CD14-positive monocyte (primary cell): ENCODE results near the gene DNAJC16. TPM values are rescaled to one million over a fixed set of nuclear protein-coding genes. Genes with fewer than 3 reads are reported as not detected.
A peak's percentile ranks its signal among the peaks of the same experiment; 100 is the strongest.

ENCODE experiments used
- DNase-seq, 3 donors: peaks; one replicate each; pipeline ENCODE4 v3.0.0-alpha.2; 2011 to 2022
- H2AFZ ChIP-seq: 2 replicates; pipeline ENCODE4 v1.6.0; 2012; ENCODE audit warnings: mild to moderate bottlenecking, low read depth, low read length, inconsistent platforms; ENCODE audit not compliant: insufficient read depth, poor library complexity, severe bottlenecking
- H3K27ac ChIP-seq, 2 donors: 1 replicate in 1 of 2; 2 replicates in 1 of 2; pipeline ENCODE4 v1.5.1; 2012 to 2013; ENCODE audit warnings: low read length in 2 of 2, control low read depth in 1 of 2, inconsistent platforms in 1 of 2, low read depth in 1 of 2, mild to moderate bottlenecking in 1 of 2
- H3K27me3 ChIP-seq, 2 donors: one replicate each; pipeline versions ENCODE4 v1.6.0 to v1.6.1; 2011 to 2013; ENCODE audit warnings: low read length in 2 of 2; ENCODE audit not compliant: control insufficient read depth in 2 of 2, insufficient read depth in 2 of 2
- H3K36me3 ChIP-seq, 2 donors: replicated peaks in 1 of 2; 1 replicate in 1 of 2; 2 replicates in 1 of 2; pipeline versions ENCODE4 v1.5.1 to v1.6.1; 2012 to 2013; ENCODE audit warnings: low read length in 2 of 2, control low read depth in 1 of 2, inconsistent platforms in 1 of 2, mild to moderate bottlenecking in 1 of 2; ENCODE audit not compliant: insufficient read depth in 2 of 2, control insufficient read depth in 1 of 2
- H3K4me1 ChIP-seq, 2 donors: 1 replicate in 1 of 2; 2 replicates in 1 of 2; pipeline versions ENCODE4 v1.5.1 to v1.6.1; 2012 to 2013; ENCODE audit warnings: low read length in 2 of 2, control low read depth in 1 of 2, inconsistent platforms in 1 of 2, mild to moderate bottlenecking in 1 of 2, moderate library complexity in 1 of 2; ENCODE audit not compliant: insufficient read depth in 2 of 2, control insufficient read depth in 1 of 2
- H3K4me2 ChIP-seq: replicated peaks from 2 replicates; pipeline ENCODE3; 2012; ENCODE audit warnings: low read length, moderate library complexity, mild to moderate bottlenecking; ENCODE audit not compliant: poor library complexity, severe bottlenecking; ENCODE audit errors: extremely low read depth
- H3K4me3 ChIP-seq, 3 experiments: fragments of 200-600 bp in 1 of 3; sonication (generic) in 1 of 3; replicated peaks in 1 of 3; 1 replicate in 2 of 3; 2 replicates in 1 of 3; pipeline ENCODE4 v1.5.1; 2011 to 2013; ENCODE audit warnings: low read length in 3 of 3, mild to moderate bottlenecking in 3 of 3, control low read depth in 2 of 3, low read depth in 2 of 3, inconsistent platforms in 1 of 3, moderate library complexity in 1 of 3
- H3K79me2 ChIP-seq: 2 replicates; pipeline ENCODE4 v1.6.0; 2012; ENCODE audit warnings: mild to moderate bottlenecking, control low read depth, inconsistent platforms, low read length, moderate library complexity; ENCODE audit not compliant: insufficient read depth
- H3K9ac ChIP-seq: 2 replicates; pipeline ENCODE4 v1.6.0; 2017; ENCODE audit warnings: low read length, mild to moderate bottlenecking; ENCODE audit not compliant: insufficient read depth, poor library complexity, severe bottlenecking
- H3K9me3 ChIP-seq, 2 donors: replicated peaks in 1 of 2; 1 replicate in 1 of 2; 2 replicates in 1 of 2; pipeline versions ENCODE4 v1.5.1 to v1.6.1; 2012 to 2013; ENCODE audit warnings: low read length in 2 of 2, control low read depth in 1 of 2; ENCODE audit not compliant: control insufficient read depth in 1 of 2, insufficient read depth in 1 of 2
- H4K20me1 ChIP-seq: 2 replicates; pipeline ENCODE4 v1.6.0; 2012; ENCODE audit warnings: mild to moderate bottlenecking, low read length, control low read depth, moderate library complexity; ENCODE audit not compliant: insufficient read depth
- H3K27ac Mint-ChIP-seq, 7 donors: one replicate each; pipeline ENCODE4 v1.8.0; 2020; ENCODE audit warnings: mild to moderate bottlenecking in 7 of 7, mixed read lengths in 7 of 7, moderate library complexity in 6 of 7, inconsistent platforms in 2 of 7
- H3K27me3 Mint-ChIP-seq, 3 donors: one replicate each; pipeline ENCODE4 v1.8.0; 2021 to 2022; ENCODE audit warnings: low read depth in 3 of 3, mild to moderate bottlenecking in 3 of 3, mixed read lengths in 3 of 3, moderate library complexity in 3 of 3, inconsistent platforms in 1 of 3
- H3K36me3 Mint-ChIP-seq, 2 donors: one replicate each; pipeline ENCODE4 v1.8.0; 2020; ENCODE audit warnings: mixed read lengths in 2 of 2, inconsistent platforms in 1 of 2, mild to moderate bottlenecking in 1 of 2
- H3K4me1 Mint-ChIP-seq: one replicate; pipeline ENCODE4 v1.8.0; 2020; ENCODE audit warnings: mild to moderate bottlenecking, mixed read lengths
- H3K4me3 Mint-ChIP-seq, 2 donors: one replicate each; pipeline ENCODE4 v1.8.0; 2020; ENCODE audit warnings: mild to moderate bottlenecking in 2 of 2, mixed read lengths in 2 of 2, moderate library complexity in 1 of 2
- H3K9me3 Mint-ChIP-seq, 7 donors: one replicate each; pipeline ENCODE4 v1.8.0; 2020 to 2022; ENCODE audit warnings: mixed read lengths in 7 of 7, mild to moderate bottlenecking in 6 of 7, moderate library complexity in 6 of 7, inconsistent platforms in 2 of 7
- CTCF ChIP-seq: fragments of 200-600 bp; IDR thresholded peaks from one replicate; pipeline ENCODE4 v1.8.0; 2022; ENCODE audit warnings: antibody characterized with exemption, mild to moderate bottlenecking
- WGBS: methylation state at CpG from one replicate; pipeline ENCODE4 v1.1.5; 2013; ENCODE audit warnings: missing lambda C conversion rate; ENCODE audit not compliant: insufficient coverage; 5-methylcytosine and 5-hydroxymethylcytosine counted together
- intact Hi-C, 2 donors: fragments of 100-400 bp; cut with micrococcal nuclease; formaldehyde crosslinking; loops; one replicate each; pipeline versions ENCODE4 v1.15.0 to v1.15.1; 2023
- polyA plus RNA-seq, 3 donors: library from polyadenylated mRNA; depleted of rRNA in 1 of 3; unstranded in 2 of 3; stranded (reverse) in 1 of 3; fragments of 300-500 nt in 2 of 3; fragments of >200 nt in 1 of 3; fragmentation: Illumina TruSeq in 2 of 3; gene quantifications; 1 replicate in 2 of 3; 2 replicates in 1 of 3; pipeline ENCODE4 v1.2.3, GENCODE V29; 2012 to 2021

DNAJC16 gene
- polyA plus RNA-seq, 3 donors = 5.4 to 7.8 (median 6.3) TPM

- peaks cover 42% of the 10 kb centered on the region for H3K4me1 Mint-ChIP-seq
- H3K9me3 Mint-ChIP-seq = no peaks in the 10 kb centered on the region
- Histone ChIP-seq H3K79me2 (peaks cover 90% of the 10 kb centered on the region), H3K27ac (no peak overlapping the region), H3K4me1 (peaks cover 30 to 44% of the 10 kb centered on the region in 2 donors), H3K4me2 (no peak overlapping the region), H3K4me3 (no peak overlapping the region), H3K9ac (no peak overlapping the region), H4K20me1 (peaks cover 77% of the 10 kb centered on the region), H2AFZ (no peak overlapping the region), H3K36me3 (peaks cover 4 to 7% of the 10 kb centered on the region in 2 donors), H3K9me3 (no peaks in the 10 kb centered on the region), H3K27me3 (no peaks in the 10 kb centered on the region)
- WGBS = no CpG with 5 or more reads among the region's 5 CpGs
- intact Hi-C loops = no loop called here
- H3K27ac Mint-ChIP-seq = peak overlapping the region in 1 of 7 donors; percentile 41
- H3K27me3 Mint-ChIP-seq = peaks cover 0 to 2% (median 0%) of the 10 kb centered on the region in 3 donors
- no peak overlapping the region for H3K4me3 Mint-ChIP-seq
- DNase-seq = no peak
- H3K36me3 Mint-ChIP-seq = peaks cover 10 to 15% of the 10 kb centered on the region in 2 donors
- TF ChIP-seq CTCF = no peak
These were observed 95.3 kb downstream of the DNAJC16 start for GRCh38 chr1:15621975-15622374.

- no peak for DNase-seq
- peaks cover 0 to 2% (median 0%) of the 10 kb centered on the region in 3 donors for H3K27me3 Mint-ChIP-seq
- no peak overlapping the region for H3K4me2 ChIP-seq
These were observed 96.2 kb downstream of the DNAJC16 start for GRCh38 chr1:15622712-15623373.

More at GRCh38 chr1:15622712-15623373, 96.2 kb downstream of the DNAJC16 start:
- intact Hi-C loops = no loop called here
- no peak overlapping the region for H3K27ac ChIP-seq
- peak overlapping the region in 2 of 7 donors; percentile 7 to 43 for H3K27ac Mint-ChIP-seq
- no peaks in the 10 kb centered on the region for H3K9me3 Mint-ChIP-seq
- WGBS = 80% methylated on average over 2 of the region's 7 CpGs
- H2AFZ ChIP-seq = no peak overlapping the region
- no peak overlapping the region for H3K4me3 Mint-ChIP-seq
- H3K9ac ChIP-seq = no peak overlapping the region
- H3K4me3 ChIP-seq = no peak overlapping the region
- peaks cover 12 to 16% of the 10 kb centered on the region in 2 donors for H3K36me3 ChIP-seq
- TF ChIP-seq CTCF = no peak
- H3K9me3 ChIP-seq = no peaks in the 10 kb centered on the region
- peaks cover 29 to 41% of the 10 kb centered on the region in 2 donors for H3K4me1 ChIP-seq
- peaks cover 44% of the 10 kb centered on the region for H3K4me1 Mint-ChIP-seq
- peaks cover 85% of the 10 kb centered on the region for H4K20me1 ChIP-seq
- H3K27me3 ChIP-seq = no peaks in the 10 kb centered on the region
- H3K36me3 Mint-ChIP-seq = peaks cover 16 to 23% of the 10 kb centered on the region in 2 donors
- H3K79me2 ChIP-seq = peaks cover 93% of the 10 kb centered on the region
